NCI-H2029 (cell line): ENCODE measurements around the gene FAM47E.
A peak's percentile ranks its signal among the peaks of the same experiment; 100 is the strongest.

Source experiments
- DNase-seq: peaks from one replicate; lab custom pipeline; 2025; lab: John Stamatoyannopoulos, UW

Gene FAM47E

DNA sequence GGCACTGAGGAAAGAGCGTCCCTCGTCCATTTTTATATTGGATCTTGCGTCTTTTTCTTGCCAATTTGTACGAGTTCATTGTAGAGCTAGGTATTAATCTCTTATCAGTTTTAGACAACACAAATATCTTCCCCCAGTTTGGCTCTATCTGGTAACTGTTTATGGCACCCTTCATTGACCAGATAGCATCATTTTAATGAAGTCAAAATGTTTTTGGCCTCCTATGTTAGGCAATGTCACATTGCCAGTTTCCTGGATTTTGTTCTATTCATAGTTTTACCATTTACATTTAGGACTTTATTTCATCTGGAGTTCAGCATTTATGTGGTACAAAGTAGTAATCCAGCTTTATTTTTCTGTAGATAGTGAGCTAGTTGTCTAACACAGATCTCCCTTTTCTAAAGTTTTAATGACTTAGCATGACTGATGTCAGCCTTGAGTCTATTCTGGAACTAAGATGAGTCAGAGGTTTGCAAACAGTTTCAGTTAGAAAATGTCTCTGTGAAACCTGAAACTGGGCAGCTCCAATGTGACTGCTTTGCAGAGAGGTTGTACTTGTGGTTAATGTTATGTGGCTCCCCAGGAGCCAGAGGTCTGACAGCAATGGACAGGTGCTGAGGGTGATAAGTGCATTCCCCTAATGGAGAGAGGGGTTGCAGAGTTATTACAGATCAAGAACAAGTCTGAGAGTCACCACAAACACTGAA, 49.7 kb downstream of the FAM47E start:
- peak; percentile 36 for DNase-seq

DNA sequence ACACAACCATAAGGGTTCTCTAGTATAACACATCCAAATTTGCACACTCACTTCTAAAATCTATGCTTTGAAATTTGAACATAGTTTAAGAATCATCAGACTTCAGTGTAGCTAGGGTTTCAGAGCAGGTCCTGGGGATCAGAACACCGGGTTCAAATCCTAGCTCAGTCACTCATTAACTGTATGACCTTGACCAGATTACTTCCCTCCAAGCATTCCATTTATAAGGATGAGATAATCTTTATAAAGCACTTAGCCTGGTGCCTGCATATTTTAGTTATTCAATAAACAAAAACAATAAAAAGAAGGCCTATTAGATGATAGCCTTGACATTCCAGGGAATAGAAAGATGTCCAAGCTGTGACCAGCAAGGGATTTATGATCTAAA, 50.2 kb downstream of the FAM47E start:
- no peak for DNase-seq

DNA sequence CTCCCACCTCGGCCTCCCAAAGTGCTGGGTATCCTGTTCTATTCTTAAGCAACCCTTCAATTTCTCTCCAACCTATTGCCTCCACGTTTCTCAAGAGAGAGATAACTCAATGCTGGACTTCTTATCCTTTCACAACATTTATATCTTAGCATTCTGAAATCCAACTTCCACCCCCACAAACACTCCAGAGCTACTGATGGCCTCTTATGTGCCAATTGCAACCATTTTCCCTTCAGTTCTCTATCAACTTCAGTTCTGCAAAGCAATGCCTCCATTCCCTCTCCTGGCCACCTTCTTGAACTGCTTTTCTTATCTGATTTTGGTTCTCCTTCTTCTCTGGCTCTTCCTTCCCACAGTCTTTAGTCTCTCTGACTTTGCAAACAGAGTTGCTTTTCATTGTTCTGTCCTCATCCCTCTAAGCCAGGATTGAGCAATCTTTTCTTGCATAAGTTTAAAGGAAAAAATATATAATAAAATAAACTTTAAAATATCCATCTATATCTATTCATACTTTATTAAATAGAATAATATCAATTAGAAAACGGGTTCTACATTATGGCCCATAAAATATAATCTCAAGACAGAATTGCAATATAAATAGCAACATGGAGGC, 51.4 kb downstream of the FAM47E start:
- no peak for DNase-seq

DNA sequence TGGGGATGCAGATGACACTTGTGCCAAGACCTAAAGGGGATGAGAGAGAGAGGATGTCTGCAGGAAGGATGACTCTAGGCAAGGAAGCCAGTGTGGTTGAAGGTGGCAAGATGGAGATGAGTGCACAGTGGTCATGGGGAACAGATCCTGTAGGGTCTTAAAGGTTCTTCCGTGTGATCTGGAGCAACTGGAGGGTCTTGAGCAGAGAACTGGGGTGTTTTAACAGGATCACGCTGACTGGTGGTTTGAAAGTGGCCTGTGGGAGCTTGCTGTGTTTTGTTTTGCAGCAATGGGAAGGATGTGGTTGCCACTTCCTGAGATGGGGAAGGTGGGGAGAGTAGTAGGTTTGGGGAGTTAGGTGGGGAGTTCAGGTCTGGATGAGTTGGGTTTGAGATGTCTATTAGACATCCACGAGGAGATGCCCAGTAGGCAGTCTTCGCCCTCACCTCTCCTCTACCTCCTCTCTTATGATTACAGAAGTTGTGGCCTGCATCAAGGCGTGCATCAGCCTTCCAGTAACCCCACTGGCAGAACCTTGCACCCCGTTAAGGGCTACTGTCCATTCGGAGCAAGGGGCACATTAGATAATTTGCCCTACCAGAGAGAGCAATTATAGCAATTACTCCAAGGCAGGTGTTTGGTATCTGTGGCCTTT, 53.6 kb downstream of the FAM47E start:
- DNase-seq = no peak

DNA sequence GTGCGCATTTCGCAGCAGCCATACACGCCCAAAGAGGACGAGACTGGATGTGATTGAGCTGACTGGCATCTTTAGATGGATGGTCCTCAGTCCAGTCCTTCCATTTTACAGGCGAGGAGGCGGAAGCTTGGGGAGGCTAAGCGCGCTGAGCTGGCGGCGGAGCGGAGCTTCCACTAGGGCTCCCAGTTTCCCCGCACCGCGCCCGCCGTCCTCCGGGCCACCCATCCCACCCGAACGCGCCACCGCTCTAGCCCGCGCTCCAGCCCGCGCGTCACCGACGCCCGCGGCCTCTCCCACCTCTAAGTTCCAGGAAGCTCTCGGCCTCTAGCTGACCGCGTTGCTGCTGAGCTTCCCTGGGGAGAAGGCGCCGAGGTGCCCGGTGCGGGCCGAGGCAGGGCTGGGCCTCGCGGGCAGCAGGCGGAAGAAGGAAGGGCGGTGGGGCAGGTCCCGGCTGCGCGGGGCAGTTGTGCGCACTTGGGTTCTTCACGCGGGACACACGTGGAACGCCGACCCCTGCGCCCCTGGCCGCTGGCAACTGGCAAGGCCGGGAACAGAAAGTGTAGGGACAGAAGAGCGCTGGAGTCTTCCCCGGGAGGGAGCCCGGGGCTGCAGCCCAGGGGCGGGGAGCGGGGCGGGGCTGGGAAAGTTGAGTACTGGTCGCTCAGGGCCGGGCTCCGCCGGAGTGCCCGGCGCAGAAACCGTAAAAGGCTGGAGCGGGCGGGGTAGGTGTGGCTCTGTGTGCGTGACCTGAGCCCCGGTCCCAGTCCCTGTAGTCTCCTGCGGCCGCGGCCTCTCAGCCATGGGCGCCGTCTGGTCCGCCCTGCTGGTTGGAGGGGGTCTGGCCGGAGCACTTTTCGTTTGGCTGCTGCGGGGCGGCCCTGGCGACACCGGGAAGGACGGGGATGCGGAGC, 54.7 kb downstream of the FAM47E start, which contains the start of gene STBD1:
Gene STBD1, plus strand, starts transcription at position 763 of the 911 bp plus-strand sequence. Its CDS starts 37 bp downstream, at position 800.
- no peak for DNase-seq

DNA sequence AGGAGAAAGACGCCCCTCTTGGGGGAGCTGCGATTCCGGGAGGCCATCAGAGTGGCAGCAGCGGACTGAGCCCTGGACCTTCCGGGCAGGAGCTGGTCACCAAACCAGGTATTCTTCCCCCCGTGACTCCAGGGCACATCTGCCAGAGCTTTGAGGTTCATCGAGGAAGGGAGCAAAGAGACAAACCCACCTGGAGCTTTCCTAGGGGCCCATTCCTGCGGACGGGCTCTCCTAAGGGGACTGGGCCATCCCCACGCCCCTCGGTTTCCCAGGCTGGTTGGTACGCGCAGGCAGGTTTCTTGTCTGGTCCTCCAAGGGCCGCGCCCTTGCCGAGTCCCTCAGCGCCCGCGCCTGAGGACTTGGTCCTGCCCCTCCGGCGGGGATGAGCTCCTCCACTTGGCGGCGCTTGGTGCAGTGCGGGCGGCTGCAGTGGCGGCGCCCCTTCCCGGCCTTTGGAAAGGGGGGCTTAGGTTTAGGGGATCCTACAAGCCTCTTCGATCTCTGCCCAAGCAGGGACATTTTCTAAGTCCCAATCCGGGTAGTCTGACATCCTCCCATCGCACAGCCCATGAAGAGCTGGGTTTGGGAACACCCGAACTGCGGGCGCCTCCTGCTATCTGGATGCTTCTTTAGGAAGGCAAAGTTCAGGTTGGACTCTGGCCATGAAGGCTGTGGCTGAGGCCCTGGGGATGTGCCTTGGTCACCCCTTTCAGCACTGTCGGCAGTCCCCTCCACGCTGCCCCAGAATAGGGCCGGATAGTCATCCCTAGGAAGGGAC, 55.5 kb downstream of the FAM47E start:
- no peak for DNase-seq

DNA sequence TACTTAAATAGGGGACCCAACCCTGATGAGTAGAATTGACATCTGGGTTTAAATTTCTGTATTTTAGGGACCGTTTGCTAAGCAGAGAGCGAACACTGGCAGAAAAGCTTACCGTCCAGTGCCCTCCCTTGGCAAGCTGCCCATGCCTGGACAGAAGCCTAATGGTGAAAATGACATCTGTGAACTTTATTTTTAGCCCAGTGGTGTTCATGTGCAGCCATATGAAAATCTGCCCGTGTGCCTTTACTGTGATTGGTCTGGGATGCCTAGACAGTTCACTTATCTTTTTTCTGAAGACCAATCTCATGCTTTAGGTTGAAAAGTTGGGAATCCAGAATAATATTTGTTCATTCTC, 56.1 kb downstream of the FAM47E start:
- no peak for DNase-seq

DNA sequence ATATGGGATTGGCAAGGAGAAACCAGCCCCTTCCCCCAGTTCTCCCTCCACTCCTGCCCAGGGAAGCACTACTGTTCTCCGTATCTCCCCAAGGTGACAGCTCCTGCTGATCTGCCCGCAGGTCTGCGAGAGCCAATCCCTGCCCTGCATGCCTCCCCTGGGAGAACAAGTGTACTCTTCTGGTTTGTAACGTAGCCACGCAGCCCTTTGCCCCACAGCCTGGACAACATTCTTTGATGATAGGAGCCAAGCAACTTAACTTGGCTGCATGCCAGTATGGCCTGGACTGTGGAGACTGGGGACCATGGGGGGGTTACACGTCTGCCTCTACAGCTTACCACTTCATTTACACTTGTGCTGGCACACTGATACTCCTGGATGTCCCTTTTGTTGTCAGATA, 57.0 kb downstream of the FAM47E start:
- no peak for DNase-seq

DNA sequence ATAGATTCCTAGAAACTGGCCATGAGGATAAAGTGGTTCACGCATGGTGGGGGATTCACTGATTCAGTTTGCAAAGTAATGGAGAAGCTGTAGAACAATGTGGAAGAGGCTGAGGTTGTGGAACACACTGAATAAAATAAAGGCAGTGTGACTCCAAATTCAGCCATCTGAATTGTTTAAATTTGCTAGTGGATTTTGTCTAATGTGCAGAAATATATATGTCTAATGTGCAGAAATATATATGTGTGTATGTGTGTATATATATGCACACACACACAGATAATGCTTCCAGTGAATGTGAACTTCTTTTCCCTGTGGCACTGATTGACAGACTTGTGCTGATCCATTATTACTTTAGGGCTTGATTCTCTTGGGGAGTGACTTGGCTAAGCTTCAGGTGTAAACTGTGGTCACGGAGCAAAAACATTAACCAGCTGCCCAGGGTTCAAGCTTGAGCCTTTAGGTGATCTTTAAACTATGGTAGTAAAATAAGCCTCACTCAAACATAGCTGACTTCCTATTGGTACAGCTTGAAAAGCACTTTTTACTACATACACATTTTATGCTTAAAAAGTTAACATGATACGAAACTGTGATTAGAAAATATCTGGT, 58.5 kb downstream of the FAM47E start:
- no peak for DNase-seq

DNA sequence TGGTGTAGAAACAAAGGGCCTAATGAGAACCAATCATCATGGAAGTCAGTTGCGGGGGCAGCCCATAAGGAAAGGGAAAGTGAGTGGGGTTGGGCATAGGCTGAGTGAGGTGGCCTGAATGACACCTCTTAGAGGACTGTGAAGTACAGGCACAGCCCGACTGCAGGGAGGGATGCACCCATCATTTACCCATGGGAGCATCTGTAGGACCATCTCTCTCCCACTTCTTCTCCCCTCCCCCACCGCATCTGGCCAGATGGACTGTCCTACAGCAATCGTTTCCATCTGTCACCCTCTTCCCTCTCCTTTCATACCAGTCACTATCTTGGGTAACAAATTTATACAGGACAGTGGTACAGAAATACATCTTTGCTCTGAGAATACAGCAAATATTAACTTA, 59.2 kb downstream of the FAM47E start:
- no peak for DNase-seq

DNA sequence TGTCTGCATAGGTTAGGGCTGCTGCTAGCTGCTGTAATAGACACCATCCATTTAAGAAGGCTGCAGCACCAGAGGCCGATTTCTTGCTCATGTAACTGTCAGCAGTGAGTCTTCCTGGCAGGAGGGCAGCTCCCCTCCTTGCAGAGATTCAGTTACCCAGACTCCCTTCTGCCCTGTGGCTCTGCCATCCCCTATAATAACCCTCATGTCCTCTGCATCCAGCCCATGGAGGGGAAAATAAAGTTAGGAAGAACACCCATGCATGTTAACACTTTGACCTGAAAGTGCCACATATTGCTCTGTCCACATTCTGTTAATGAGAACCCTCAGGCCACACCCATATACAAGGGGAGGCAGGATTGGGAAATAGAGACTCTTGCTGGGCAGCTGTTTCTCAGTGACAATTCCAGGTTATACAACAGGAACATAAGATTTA, 60.4 kb downstream of the FAM47E start:
- DNase-seq = no peak

DNA sequence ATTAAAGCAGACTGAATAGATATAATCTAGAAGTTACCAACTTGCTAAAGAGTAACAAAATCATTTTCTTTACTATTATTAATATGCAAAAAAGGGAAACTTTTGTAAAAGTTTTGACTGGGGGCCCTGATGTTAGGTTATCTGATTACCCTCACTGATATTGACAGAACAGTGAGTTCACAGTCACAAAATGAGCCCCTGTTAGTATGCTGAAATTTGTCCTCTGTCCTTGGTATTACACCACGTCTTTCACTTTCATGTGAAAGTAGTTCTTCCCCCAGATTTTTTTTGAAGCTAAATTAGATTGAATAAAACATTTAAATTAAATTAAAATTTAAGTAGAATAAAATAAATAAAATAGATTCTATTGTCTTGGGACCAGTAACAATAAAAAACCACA, 60.9 kb downstream of the FAM47E start:
- DNase-seq = no peak

DNA sequence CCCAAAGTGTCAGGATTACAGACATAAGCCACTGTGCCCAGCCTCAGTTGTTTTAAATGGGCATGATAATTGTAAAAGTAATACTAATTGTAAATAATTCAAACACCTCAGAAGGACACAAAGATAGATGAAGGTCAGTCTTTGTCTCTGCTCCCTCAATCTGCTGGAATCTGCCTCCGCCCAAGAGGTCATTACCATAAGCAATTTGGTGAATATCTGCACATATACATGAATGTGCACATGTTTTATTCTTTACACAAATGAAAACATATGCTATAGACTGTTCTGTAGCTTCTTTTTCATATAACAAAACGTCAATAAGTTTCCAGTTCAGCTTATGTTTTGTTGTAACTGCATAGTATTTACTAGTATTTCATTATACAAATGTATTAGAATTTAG, 62.0 kb downstream of the FAM47E start:
- DNase-seq = no peak

DNA sequence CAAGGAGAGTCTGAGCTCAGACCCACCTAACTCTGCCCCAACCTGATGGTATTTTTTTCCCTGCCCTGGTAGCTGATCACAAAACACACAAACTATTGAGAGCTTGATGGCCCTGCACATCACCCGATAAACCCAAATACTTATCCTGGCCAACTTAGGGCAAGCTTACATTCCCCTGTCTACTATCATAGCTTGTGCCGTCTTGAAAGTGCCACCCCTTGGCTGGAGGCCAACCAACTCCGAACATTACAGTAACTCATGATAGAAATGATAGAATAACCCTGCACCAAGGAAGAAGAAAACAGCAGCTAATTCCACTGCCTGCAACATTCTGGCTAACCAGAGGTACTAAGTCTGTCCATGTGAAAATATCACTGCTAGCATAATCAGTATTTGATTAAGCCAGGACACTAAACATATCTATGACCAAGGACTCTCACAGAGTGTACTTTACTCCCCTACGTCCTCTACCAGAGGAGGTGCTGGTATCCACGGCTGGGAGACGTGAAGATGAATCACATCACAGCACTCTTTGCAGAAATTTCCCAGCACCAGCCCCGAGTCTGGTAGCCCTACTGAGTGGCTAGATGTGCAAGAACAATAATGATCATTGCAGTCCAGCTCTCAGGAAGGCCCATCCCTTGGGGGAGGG, 63.9 kb downstream of the FAM47E start:
- DNase-seq = no peak

DNA sequence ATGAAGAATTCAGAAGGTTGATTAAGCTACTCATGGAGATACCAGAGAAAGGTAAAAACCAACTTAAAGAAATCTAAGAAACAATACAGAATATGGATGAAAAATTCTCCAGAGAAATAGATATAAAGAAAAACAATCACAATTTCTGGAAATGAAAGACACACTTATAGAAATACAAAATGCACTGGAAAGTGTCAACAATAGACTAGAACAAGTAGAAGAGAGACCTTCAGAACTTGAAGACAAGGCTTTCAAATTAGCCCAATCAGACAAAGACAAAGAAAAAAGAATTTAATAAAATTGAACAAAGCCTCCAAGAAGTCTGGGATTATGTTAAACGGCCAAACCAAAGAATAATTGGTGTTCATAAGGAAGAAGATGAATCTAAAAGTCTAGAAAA, 64.6 kb downstream of the FAM47E start:
- DNase-seq = no peak

DNA sequence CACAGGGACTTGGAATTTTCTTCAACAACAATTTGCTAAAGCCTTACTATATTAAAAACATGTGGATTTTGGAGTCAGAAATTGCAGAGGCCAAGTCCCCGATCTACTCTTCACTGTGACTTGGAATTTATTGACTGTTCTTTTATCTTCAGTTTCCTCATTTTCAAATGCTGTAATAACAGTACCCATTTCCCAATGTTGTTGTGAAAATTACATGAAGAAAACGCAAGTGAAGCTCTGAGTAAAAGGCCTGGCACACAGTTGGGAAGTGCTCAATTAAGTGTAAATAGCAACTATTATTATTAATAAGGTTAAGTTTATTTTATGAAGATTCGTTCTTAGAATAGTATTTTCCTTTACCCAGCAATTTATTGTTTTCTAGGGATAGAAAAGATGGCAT, 70.7 kb downstream of the FAM47E start:
- DNase-seq = no peak

DNA sequence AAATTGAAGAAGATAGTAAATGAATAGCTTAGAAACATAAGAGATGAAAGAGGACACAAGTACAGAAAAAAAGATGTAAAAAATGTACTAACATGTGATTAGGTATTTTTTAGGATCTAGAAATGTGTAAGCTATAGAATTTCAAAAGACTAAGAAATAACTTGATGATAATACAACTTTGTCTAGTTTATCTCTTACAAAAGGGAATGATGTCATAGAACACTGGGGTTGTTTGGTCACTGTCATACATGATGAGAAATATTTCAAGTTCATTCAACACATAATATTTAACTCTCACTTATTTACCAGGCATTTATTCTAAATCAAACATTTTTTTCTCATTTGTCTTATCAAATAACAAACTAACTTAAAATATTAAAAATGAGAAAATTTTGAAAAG, 73.6 kb downstream of the FAM47E start:
- no peak for DNase-seq

DNA sequence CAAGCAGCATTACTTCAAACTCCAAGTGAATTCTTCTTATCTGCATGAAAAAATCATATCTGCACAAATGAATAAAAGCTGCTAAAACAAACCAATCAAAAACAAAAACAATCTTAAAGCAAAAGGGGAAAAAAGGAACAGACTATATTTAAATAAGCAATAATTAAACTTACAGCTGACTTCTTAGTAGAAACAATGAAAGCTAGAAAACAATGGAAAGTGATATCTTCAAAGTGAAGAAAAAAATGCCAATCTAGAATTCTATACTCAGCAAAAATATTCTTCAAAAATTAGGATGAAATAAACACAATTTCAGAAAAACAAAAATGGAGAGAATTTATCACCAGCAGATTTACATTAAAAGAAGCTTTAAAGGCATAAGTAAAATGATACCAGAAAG, 75.0 kb downstream of the FAM47E start:
- no peak for DNase-seq
